ENCODE measurements around the gene NQO2. TPM values are rescaled to one million over a fixed set of nuclear protein-coding genes. Genes with fewer than 3 reads are reported as not detected.

Gene NQO2
- total RNA-seq, 1 experiment from 2014 or later, result 105 TPM

DNA sequence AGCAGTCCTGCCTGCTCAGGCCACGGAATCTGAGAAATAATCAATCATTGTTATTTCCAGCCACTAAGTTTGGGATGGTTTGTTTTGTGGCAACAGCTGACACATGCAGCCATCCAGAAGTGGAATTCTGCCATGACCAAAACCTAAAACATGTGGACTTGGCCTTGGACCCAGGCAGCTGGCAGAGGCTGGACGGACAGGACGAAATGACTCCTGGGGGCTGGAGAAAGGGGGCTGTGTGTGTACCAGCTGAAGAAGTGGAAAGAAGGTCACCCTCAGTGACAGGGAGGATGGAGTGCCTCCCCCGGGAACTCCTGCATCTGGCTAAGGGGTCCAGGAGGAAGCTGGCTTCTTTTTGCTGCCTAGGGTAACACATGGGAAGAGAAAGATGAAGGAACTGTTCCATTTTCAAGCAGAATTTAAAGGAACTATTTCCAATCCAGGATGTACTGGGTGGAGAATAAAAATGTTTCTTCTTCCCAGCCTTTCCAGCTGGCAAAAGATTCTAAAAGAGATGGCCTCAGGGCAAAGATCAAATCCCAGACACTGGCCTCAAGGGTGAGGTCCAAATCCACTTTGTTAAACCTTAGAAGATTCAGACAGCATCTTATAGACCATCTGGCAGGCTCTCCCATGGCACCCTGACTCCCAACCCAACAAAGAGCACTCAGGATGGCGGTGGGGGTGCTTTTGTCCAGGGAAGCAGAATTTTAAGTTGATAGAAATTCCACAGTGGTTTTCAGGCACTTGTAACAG lies 42.6 kb upstream of the NQO2 start:
- Histone ChIP-seq H3K79me2 (ENCODE audit: insufficient read depth, low read length) (no peaks in the 10 kb centered on the region), H2BK15ac (ENCODE audit: low read depth, low read length) (no peak overlapping the region), H3K79me1 (ENCODE audit: insufficient read depth, low read depth, low read length, poor library complexity, severe bottlenecking) (no peaks in the 10 kb centered on the region), H3K23me2 (ENCODE audit: insufficient read length, low read depth, low read length, poor library complexity, severe bottlenecking) (no peaks in the 10 kb centered on the region), H3K18ac (ENCODE audit: insufficient read length, low read depth, low read length) (no peak overlapping the region), H3K4me2 (ENCODE audit: insufficient read depth, insufficient read length, low read length) (no peak overlapping the region), H4K5ac (ENCODE audit: insufficient read length, low read depth, low read length) (no peak overlapping the region), H3K4ac (ENCODE audit: low read depth, low read length) (no peak overlapping the region), H3K14ac (ENCODE audit: insufficient read depth, low read length) (no peak overlapping the region), H3K27me3 (ENCODE audit: insufficient read depth, low read length) (no peaks in the 10 kb centered on the region), H4K20me1 (ENCODE audit: control insufficient read depth, insufficient read depth, insufficient read length) (no peaks in the 10 kb centered on the region), H3K56ac (ENCODE audit: insufficient read length, low read depth, low read length) (no peak overlapping the region), H4K91ac (ENCODE audit: insufficient read length, low read depth, low read length) (no peak overlapping the region), H3K4me1 (ENCODE audit: insufficient read depth, low read length) (peaks cover 8% of the 10 kb centered on the region; the same call in 1 of the 2 replicates), H3K9me3 (ENCODE audit: control insufficient read depth, low read depth, low read length) (no peaks in the 10 kb centered on the region), H2BK12ac (ENCODE audit: insufficient read length, low read depth, low read length) (no peak overlapping the region), H3K27ac (ENCODE audit: insufficient read length, low read depth, low read length) (no peak overlapping the region), H3K23ac (ENCODE audit: insufficient read length, low read depth, low read length) (no peak overlapping the region), H2BK5ac (ENCODE audit: insufficient read length, low read length) (no peak overlapping the region), H3T11ph (ENCODE audit: low read length) (no peak overlapping the region), H3K9ac (ENCODE audit: extremely low read depth, insufficient read length, low read length) (no peak overlapping the region), H2BK20ac (ENCODE audit: low read depth, low read length, poor library complexity, severe bottlenecking) (no peak overlapping the region), H2AK5ac (ENCODE audit: insufficient read length, low read length) (no peak overlapping the region), H4K8ac (replicated peaks; ENCODE audit: insufficient read length, low read depth, low read length) (no peak overlapping the region), H2AFZ (ENCODE audit: low read length) (no peak overlapping the region), H2BK120ac (ENCODE audit: low read depth, low read length, poor library complexity, severe bottlenecking) (no peak overlapping the region)
- H3K27me3 Mint-ChIP-seq (ENCODE audit: low read depth), result no peaks in the 10 kb centered on the region
- H3K36me3 Mint-ChIP-seq (ENCODE audit: insufficient read depth in 1 of 3, low read depth in 3 of 3), result peaks cover 0 to 3% (median 0%) of the 10 kb centered on the region in 3 experiments; a peak in 2 of 7 replicates
- DNase-seq, result no peak
- no CpG with 5 or more reads among the region's 5 CpGs for WGBS (ENCODE audit: extremely low coverage, insufficient read length, low lambda C conversion rate)
- no peaks in the 10 kb centered on the region for H3K9me3 Mint-ChIP-seq
- peaks cover 40 to 49% of the 10 kb centered on the region in 2 experiments for H3K4me1 Mint-ChIP-seq
- no peak overlapping the region for H3K4me3 Mint-ChIP-seq
- TF ChIP-seq, protein P1, sequence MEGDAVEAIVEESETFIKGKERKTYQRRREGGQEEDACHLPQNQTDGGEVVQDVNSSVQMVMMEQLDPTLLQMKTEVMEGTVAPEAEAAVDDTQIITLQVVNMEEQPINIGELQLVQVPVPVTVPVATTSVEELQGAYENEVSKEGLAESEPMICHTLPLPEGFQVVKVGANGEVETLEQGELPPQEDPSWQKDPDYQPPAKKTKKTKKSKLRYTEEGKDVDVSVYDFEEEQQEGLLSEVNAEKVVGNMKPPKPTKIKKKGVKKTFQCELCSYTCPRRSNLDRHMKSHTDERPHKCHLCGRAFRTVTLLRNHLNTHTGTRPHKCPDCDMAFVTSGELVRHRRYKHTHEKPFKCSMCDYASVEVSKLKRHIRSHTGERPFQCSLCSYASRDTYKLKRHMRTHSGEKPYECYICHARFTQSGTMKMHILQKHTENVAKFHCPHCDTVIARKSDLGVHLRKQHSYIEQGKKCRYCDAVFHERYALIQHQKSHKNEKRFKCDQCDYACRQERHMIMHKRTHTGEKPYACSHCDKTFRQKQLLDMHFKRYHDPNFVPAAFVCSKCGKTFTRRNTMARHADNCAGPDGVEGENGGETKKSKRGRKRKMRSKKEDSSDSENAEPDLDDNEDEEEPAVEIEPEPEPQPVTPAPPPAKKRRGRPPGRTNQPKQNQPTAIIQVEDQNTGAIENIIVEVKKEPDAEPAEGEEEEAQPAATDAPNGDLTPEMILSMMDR (conservative IDR thresholded peaks at IDR 0.05), result no peak
- no peak overlapping the region; a peak in 1 of 7 replicates for H3K27ac Mint-ChIP-seq

Measured in H9 (cell line).